ENCODE results near the gene C1GALT1. TPM values are rescaled to one million over a fixed set of nuclear protein-coding genes. Genes with fewer than 3 reads are reported as not detected.

C1GALT1 gene
- total and polyA plus RNA-seq, 2 donors (not counting 3 experiments of a cell fraction or from before 2014, with no cell fraction given), result 18.3 to 31.1 TPM

GRCh38 chr7:7156663-7157062 is 25.7 kb upstream of the C1GALT1 start:
- H3K9me1 ChIP-seq (replicated peaks; ENCODE audit: control insufficient read depth, extremely low read depth, insufficient read depth, low read length), result no peaks in the 10 kb centered on the region
- no peaks in the 10 kb centered on the region for H3K36me3 ChIP-seq (ENCODE audit: control insufficient read depth in 2 of 2, extremely low read depth in 1 of 2, insufficient read depth in 2 of 2, low read length in 2 of 2)
- DNase-seq (ENCODE audit: low read depth, low spot score) (no peak), FAIRE-seq (no peak)
- no peaks in the 10 kb centered on the region for H3K9me3 ChIP-seq (replicated peaks; ENCODE audit: control insufficient read depth, insufficient read depth, low read length)
- H3K4me1 ChIP-seq (ENCODE audit: control insufficient read depth, extremely low read depth, insufficient read depth, low read length), result no peaks in the 10 kb centered on the region
- no peak overlapping the region for H3K9ac ChIP-seq (replicated peaks; ENCODE audit: extremely low read depth, insufficient read depth, low read length)
- H3K4me2 ChIP-seq (ENCODE audit: insufficient read depth, low read length), result no peak overlapping the region
- no TSS peak for BruUV-seq (replicated peaks)
- TF ChIP-seq POLR2AphosphoS5 (IDR thresholded peaks at IDR 0.05; ENCODE audit: insufficient read depth, low read depth, low read length) (no peak), JUN (IDR thresholded peaks at IDR 0.05; ENCODE audit: borderline replicate concordance, insufficient read depth, insufficient read length, low read depth) (no peak), POLR2A (IDR thresholded peaks at IDR 0.05; ENCODE audit: low read depth, low read length) (no peak), MAX (IDR thresholded peaks at IDR 0.05; ENCODE audit: insufficient read depth, insufficient read length) (no peak), CTCF (IDR thresholded peaks at IDR 0.05; ENCODE audit: extremely low read depth in 1 of 2, insufficient read depth in 1 of 2, low read depth in 1 of 2, low read length in 2 of 2) (no peak), EZH2 (IDR thresholded peaks at IDR 0.05; ENCODE audit: borderline replicate concordance, low read depth, low read length, severe bottlenecking) (no peak), GATA2 (IDR thresholded peaks at IDR 0.05; ENCODE audit: insufficient read depth, insufficient read length, low read depth, low read length) (no peak), FOS (IDR thresholded peaks at IDR 0.05; ENCODE audit: borderline replicate concordance, insufficient read depth, low read length) (no peak), MYC (IDR thresholded peaks at IDR 0.05; ENCODE audit: low read depth, low read length) (no peak)
- no peaks in the 10 kb centered on the region for H4K20me1 ChIP-seq (replicated peaks; ENCODE audit: control insufficient read depth, extremely low read depth, insufficient read depth, low read length)
- CTCF ChIA-PET, result no interaction called here
- H3K4me3 ChIP-seq (replicated peaks in 1 of 3; ENCODE audit: insufficient read depth in 1 of 3, low read depth in 1 of 3, low read length in 3 of 3), result no peak overlapping the region
- H3K79me2 ChIP-seq (ENCODE audit: control insufficient read depth, insufficient read depth, low read length), result no peaks in the 10 kb centered on the region
- POLR2A ChIA-PET, result no interaction called here
- intact Hi-C loops (cut with micrococcal nuclease), result no loop called here
- no peak overlapping the region for H3K27ac ChIP-seq (ENCODE audit: insufficient read depth, low read depth, low read length)
- peaks cover 0 to 3% of the 10 kb centered on the region in 2 experiments for H3K27me3 ChIP-seq (ENCODE audit: control insufficient read depth in 2 of 2, insufficient read depth in 2 of 2, low read length in 2 of 2)
- no peak overlapping the region for H2AFZ ChIP-seq (ENCODE audit: low read depth, low read length)
- dilution Hi-C loops (cut with MboI; ENCODE audit: extremely low pct_ligation_motif_present, low sequenced_read_pairs), result no loop called here

All from endothelial cell of umbilical vein (primary cell).